H1 (cell line): ENCODE measurements around the gene FAR1. TPM values are rescaled to one million over a fixed set of nuclear protein-coding genes. Genes with fewer than 3 reads are reported as not detected.

Experiments
- CTCF ChIA-PET: fragments of 300-600 bp; sonication (Branson Sonifier 250); formaldehyde crosslinking; loops from one replicate; lab custom pipeline; 2021; ENCODE audit not compliant: partially characterized antibody; lab: Charles Lee
- POLR2A ChIA-PET: fragments of 300-600 bp; sonication (Branson Sonifier 250); formaldehyde crosslinking; loops from one replicate; lab custom pipeline; 2021; ENCODE audit warnings: inconsistent platforms; ENCODE audit not compliant: partially characterized antibody; lab: Charles Lee
- DNase-seq, 2 experiments: peaks; one replicate each; pipeline versions ENCODE4 v3.0.0 to v3.0.0-alpha.2; 2010 to 2022; ENCODE audit warnings: low spot score in 2 of 2, low read depth in 1 of 2, mixed read lengths in 1 of 2
- FAIRE-seq: peaks from 2 replicates; lab custom pipeline; 2011; peaks lifted over from hg19 to GRCh38; lab: Jason Lieb, UNC
- H2AFZ ChIP-seq: 2 replicates; pipeline ENCODE4 v1.8.1; 2012; ENCODE audit warnings: low read length, inconsistent platforms
- H2AK5ac ChIP-seq: 2 replicates; pipeline ENCODE4 v1.6.1; 2013; ENCODE audit warnings: low read depth, low read length
- H2BK120ac ChIP-seq: replicated peaks from 2 replicates; pipeline ENCODE3; 2013; ENCODE audit warnings: low read depth, low read length, inconsistent platforms
- H2BK12ac ChIP-seq: 2 replicates; pipeline ENCODE4 v1.6.1; 2013; ENCODE audit warnings: low read depth, low read length
- H2BK15ac ChIP-seq: 2 replicates; pipeline ENCODE4 v1.6.1; 2013; ENCODE audit warnings: low read length
- H2BK20ac ChIP-seq: 2 replicates; pipeline ENCODE4 v1.6.1; 2013; ENCODE audit warnings: low read length
- H2BK5ac ChIP-seq: 2 replicates; pipeline ENCODE4 v1.6.1; 2013; ENCODE audit warnings: low read depth, low read length
- H3K14ac ChIP-seq: 2 replicates; pipeline ENCODE4 v1.6.1; 2013; ENCODE audit warnings: inconsistent platforms; ENCODE audit not compliant: insufficient read length
- H3K18ac ChIP-seq: 2 replicates; pipeline ENCODE4 v1.6.1; 2013; ENCODE audit warnings: low read length; ENCODE audit errors: extremely low read depth
- H3K23ac ChIP-seq: 2 replicates; pipeline ENCODE4 v1.6.1; 2013; ENCODE audit warnings: inconsistent platforms; ENCODE audit not compliant: insufficient read length
- H3K23me2 ChIP-seq: 2 replicates; pipeline ENCODE4 v1.6.1; 2013; ENCODE audit warnings: low read depth, low read length
- H3K27ac ChIP-seq: 2 replicates; pipeline ENCODE4 v1.6.1; 2011; ENCODE audit warnings: low read depth, low read length, inconsistent platforms
- H3K27me3 ChIP-seq, 4 experiments: replicated peaks in 1 of 4; 1 replicate in 1 of 4; 2 replicates in 3 of 4; pipeline versions ENCODE4 v1.6.1 to v1.8.1; 2011 to 2013; ENCODE audit warnings: low read length in 3 of 4, mild to moderate bottlenecking in 3 of 4, inconsistent platforms in 2 of 4, mixed read lengths in 2 of 4, moderate library complexity in 1 of 4; ENCODE audit not compliant: control insufficient read depth in 3 of 4, insufficient read depth in 3 of 4; ENCODE audit errors: extremely low read depth in 1 of 4
- H3K36me3 ChIP-seq, 4 experiments: 2 replicates each; pipeline versions ENCODE4 v1.6.1 to v1.8.1; 2011 to 2013; ENCODE audit warnings: mild to moderate bottlenecking in 4 of 4, low read length in 3 of 4, moderate library complexity in 2 of 4, control low read depth in 1 of 4, inconsistent platforms in 1 of 4; ENCODE audit not compliant: insufficient read depth in 4 of 4, control insufficient read depth in 2 of 4
- H3K4ac ChIP-seq: replicated peaks from 2 replicates; pipeline ENCODE3; 2013; ENCODE audit warnings: low read length, low read depth, mixed read lengths, inconsistent platforms; ENCODE audit not compliant: insufficient read length
- H3K4me1 ChIP-seq, 4 experiments: replicated peaks in 1 of 4; 1 replicate in 1 of 4; 2 replicates in 3 of 4; pipeline versions ENCODE4 v1.6.1 to v1.8.1; 2011 to 2013; ENCODE audit warnings: low read length in 3 of 4, inconsistent platforms in 2 of 4, mixed read lengths in 1 of 4; ENCODE audit not compliant: insufficient read depth in 4 of 4, control insufficient read depth in 3 of 4
- H3K4me2 ChIP-seq, 2 experiments: 2 replicates each; pipeline versions ENCODE4 v1.6.1 to v1.8.1; 2011 to 2013; ENCODE audit warnings: low read depth in 2 of 2, low read length in 2 of 2, control low read depth in 1 of 2, inconsistent platforms in 1 of 2, mild to moderate bottlenecking in 1 of 2; ENCODE audit not compliant: insufficient read depth in 1 of 2
- H3K4me3 ChIP-seq, 4 experiments: fragments of 200-600, 300-600 bp in 1 of 4; sonication (generic), shearing (Covaris generic), sonication (Bioruptor Twin) in 1 of 4; 2 replicates each; pipeline versions ENCODE4 v1.5.1 to v1.8.1; 2011 to 2016; ENCODE audit warnings: low read length in 4 of 4, low read depth in 3 of 4, control low read depth in 2 of 4, inconsistent platforms in 2 of 4, mild to moderate bottlenecking in 2 of 4, mixed read lengths in 1 of 4, moderate library complexity in 1 of 4; ENCODE audit not compliant: insufficient read depth in 2 of 4; ENCODE audit errors: extremely low read depth in 1 of 4
- H3K56ac ChIP-seq: replicated peaks from 2 replicates; pipeline ENCODE3; 2013; ENCODE audit warnings: low read depth, mild to moderate bottlenecking, mixed read lengths, low read length, inconsistent platforms; ENCODE audit not compliant: insufficient read length
- H3K79me1 ChIP-seq: 2 replicates; pipeline ENCODE4 v1.6.1; 2013; ENCODE audit warnings: low read depth, low read length, control low read depth
- H3K79me2 ChIP-seq, 2 experiments: 2 replicates each; pipeline versions ENCODE4 v1.6.1 to v1.8.1; 2012 to 2013; ENCODE audit warnings: low read length in 2 of 2, mild to moderate bottlenecking in 2 of 2, inconsistent platforms in 1 of 2; ENCODE audit not compliant: insufficient read depth in 2 of 2, control insufficient read depth in 1 of 2
- H3K9ac ChIP-seq, 4 experiments: replicated peaks in 1 of 4; 1 replicate in 1 of 4; 2 replicates in 3 of 4; pipeline versions ENCODE4 v1.6.1 to v1.8.1; 2011 to 2013; ENCODE audit warnings: low read depth in 3 of 4, low read length in 3 of 4, control low read depth in 2 of 4, mild to moderate bottlenecking in 2 of 4, moderate library complexity in 2 of 4, inconsistent platforms in 1 of 4; ENCODE audit errors: extremely low read depth in 1 of 4
- H3K9me3 ChIP-seq, 2 experiments: 2 replicates each; pipeline versions ENCODE4 v1.6.1 to v1.8.1; 2012 to 2013; ENCODE audit warnings: mild to moderate bottlenecking in 2 of 2, moderate library complexity in 2 of 2, control low read depth in 1 of 2, inconsistent platforms in 1 of 2, low read depth in 1 of 2, low read length in 1 of 2, mixed read lengths in 1 of 2; ENCODE audit not compliant: insufficient read depth in 2 of 2
- H4K20me1 ChIP-seq, 2 experiments: replicated peaks in 1 of 2; 2 replicates each; pipeline versions ENCODE3 to v1.8.1; 2011 to 2013; ENCODE audit warnings: inconsistent platforms in 2 of 2, low read length in 2 of 2, mild to moderate bottlenecking in 1 of 2; ENCODE audit not compliant: insufficient read depth in 2 of 2, control insufficient read depth in 1 of 2
- H4K5ac ChIP-seq: 2 replicates; pipeline ENCODE4 v1.6.1; 2013; ENCODE audit warnings: low read length, low read depth, mixed read lengths, inconsistent platforms; ENCODE audit not compliant: insufficient read length
- H4K8ac ChIP-seq: 2 replicates; pipeline ENCODE4 v1.8.0; 2013; ENCODE audit warnings: mild to moderate bottlenecking, moderate library complexity, low read length, inconsistent platforms; ENCODE audit not compliant: insufficient read depth; ENCODE audit errors: extremely low read depth
- H4K91ac ChIP-seq: replicated peaks from 2 replicates; pipeline ENCODE3; 2013; ENCODE audit warnings: low read length, mixed read lengths, inconsistent platforms; ENCODE audit not compliant: insufficient read length
- CEBPB ChIP-seq: IDR thresholded peaks from 2 replicates; pipeline ENCODE4 v1.6.1; 2012; ENCODE audit warnings: low read depth, low read length
- CHD1 ChIP-seq: IDR thresholded peaks from 2 replicates; pipeline ENCODE4 v1.6.1; 2012; ENCODE audit warnings: low read depth, low read length, improper control_type of control experiment
- GABPA ChIP-seq: IDR thresholded peaks from 2 replicates; pipeline ENCODE4 v1.6.1; 2011; ENCODE audit warnings: mild to moderate bottlenecking, low read length, moderate library complexity, borderline replicate concordance; ENCODE audit not compliant: insufficient read depth
- JUND ChIP-seq: IDR thresholded peaks from 2 replicates; pipeline ENCODE4 v1.6.1; 2011; ENCODE audit warnings: mild to moderate bottlenecking, improper control_type of control experiment, low read length
- KDM5A ChIP-seq: fragments of 200-600 bp; IDR thresholded peaks from 2 replicates; pipeline ENCODE4 v1.7.1; 2012; ENCODE audit warnings: mild to moderate bottlenecking, low read length, inconsistent platforms, mixed read lengths
- NRF1 ChIP-seq: IDR thresholded peaks from 2 replicates; pipeline ENCODE4 v1.6.1; 2011; ENCODE audit warnings: mild to moderate bottlenecking, low read depth, low read length, improper control_type of control experiment
- POLR2A ChIP-seq, 2 experiments: IDR thresholded peaks; 1 replicate in 1 of 2; 2 replicates in 1 of 2; pipeline ENCODE4 v1.6.1; 2011; ENCODE audit warnings: low read depth in 2 of 2, low read length in 2 of 2, mild to moderate bottlenecking in 2 of 2; ENCODE audit errors: control extremely low read depth in 1 of 2
- RBBP5 ChIP-seq: IDR thresholded peaks from 2 replicates; pipeline ENCODE4 v1.7.1; 2012; ENCODE audit warnings: low read depth, mild to moderate bottlenecking, inconsistent platforms, low read length, moderate library complexity, borderline replicate concordance
- SIX5 ChIP-seq: IDR thresholded peaks from 2 replicates; pipeline ENCODE4 v1.6.1; 2011; ENCODE audit warnings: mild to moderate bottlenecking, low read depth, low read length
- SP1 ChIP-seq: IDR thresholded peaks from 2 replicates; pipeline ENCODE4 v1.6.1; 2011; ENCODE audit warnings: low read depth, low read length
- SRF ChIP-seq: IDR thresholded peaks from 2 replicates; pipeline ENCODE4 v1.6.1; 2011; ENCODE audit warnings: mild to moderate bottlenecking, low read depth, low read length, moderate library complexity
- SUZ12 ChIP-seq: fragments of 200-600 bp; sonication (generic); IDR thresholded peaks from 2 replicates; pipeline ENCODE4 v1.6.1; 2012; ENCODE audit warnings: mild to moderate bottlenecking, inconsistent platforms, low read length, moderate library complexity, mixed read lengths
- TAF7 ChIP-seq: optimal IDR thresholded peaks from 2 replicates; pipeline ENCODE3; 2011; ENCODE audit warnings: low read depth, mild to moderate bottlenecking, inconsistent platforms, low read length, moderate library complexity, borderline replicate concordance
- TEAD4 ChIP-seq: IDR thresholded peaks from 2 replicates; pipeline ENCODE4 v1.6.1; 2012; ENCODE audit warnings: low read depth, low read length, inconsistent platforms, mixed read lengths
- WGBS, 2 experiments: shearing (Covaris generic) in 1 of 2; methylation state at CpG; one replicate each; pipeline versions ENCODE4 v1.1.6 to v1.1.7; 2013 to 2015; ENCODE audit warnings: low lambda C conversion rate in 2 of 2, mixed read lengths in 2 of 2, inconsistent platforms in 1 of 2, low coverage in 1 of 2, missing lambda C conversion rate in 1 of 2; ENCODE audit not compliant: insufficient replicate concordance in 2 of 2, insufficient coverage in 1 of 2, insufficient read length in 1 of 2; ENCODE audit errors: extremely low coverage in 1 of 2, missing lambda C conversion rate in 1 of 2; 5-methylcytosine and 5-hydroxymethylcytosine counted together
- polyA plus RNA-seq, 7 experiments: library from polyadenylated mRNA; depleted of rRNA in 3 of 7; stranded (reverse) in 5 of 7; unstranded in 2 of 7; fragments of >200 nt in 5 of 7; fragments of 200-250 nt in 2 of 7; gene quantifications; 1 replicate in 5 of 7; 2 replicates in 1 of 7; 4 replicates in 1 of 7; pipeline versions ENCODE4 v1.2.1 to v1.2.3, GENCODE V29; 2011 to 2013; ENCODE audit warnings: missing spikeins in 2 of 7, mixed read lengths in 2 of 7
- total RNA-seq: library from RNA; stranded (reverse); fragmentation: NEBNext Ultra II Directional; extraction: Animal tissue kit (Norgen Biotek cat#: 25700); gene quantifications from 2 replicates; pipeline ENCODE4 v1.2.1, GENCODE V29; 2021
- TF ChIP-seq, protein P1 (sequence below): IDR thresholded peaks from 2 replicates; pipeline ENCODE4 v1.6.1; 2012; ENCODE audit warnings: low read length, inconsistent platforms

FAR1 gene
- total and polyA plus RNA-seq, 2 of the 8 experiments (the other 6 are each of a cell fraction or from before 2014, with no cell fraction given) = 29.7 to 68.5 TPM

DNA sequence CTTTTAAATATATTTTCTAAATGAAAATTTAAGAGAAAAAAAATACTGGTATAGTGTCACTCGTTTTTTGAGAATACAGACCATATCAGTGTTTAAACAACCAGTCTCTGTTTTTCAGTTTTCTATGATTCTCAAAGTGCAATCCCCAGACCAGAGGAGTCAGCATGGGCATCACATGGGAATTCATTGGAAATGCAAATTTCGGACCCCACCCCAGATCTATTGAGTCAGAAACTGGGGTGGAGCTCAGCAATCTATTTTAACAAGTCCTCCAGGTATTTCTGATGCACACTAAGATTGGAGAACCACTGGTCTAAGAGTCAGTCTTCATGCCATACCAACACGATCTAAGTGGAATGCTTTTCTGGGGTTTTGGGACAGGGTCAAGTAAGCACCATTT, 66.1 kb downstream of the FAR1 start:
- Histone ChIP-seq H2BK15ac (no peak overlapping the region), H3K14ac (no peak overlapping the region), H3K4me1 (no peaks in the 10 kb centered on the region), H3K9me3 (no peaks in the 10 kb centered on the region), H3K18ac (no peak overlapping the region), H4K8ac (no peak overlapping the region), H3K4me3 (no peak overlapping the region), H4K91ac (no peak overlapping the region), H3K9ac (no peak overlapping the region), H3K27me3 (no peaks in the 10 kb centered on the region), H2BK5ac (no peak overlapping the region), H4K5ac (no peak overlapping the region), H3K36me3 (peaks cover 0 to 5% (median 0%) of the 10 kb centered on the region in 4 experiments; a peak in 2 of 8 replicates), H3K23ac (no peak overlapping the region), H2BK120ac (no peak overlapping the region), H3K27ac (no peak overlapping the region), H2BK20ac (no peak overlapping the region), H2AK5ac (no peak overlapping the region), H3K23me2 (no peaks in the 10 kb centered on the region), H4K20me1 (no peaks in the 10 kb centered on the region), H3K4ac (no peak overlapping the region), H3K79me2 (no peaks in the 10 kb centered on the region), H3K79me1 (no peaks in the 10 kb centered on the region), H3K4me2 (no peak overlapping the region), H2AFZ (no peak overlapping the region), H2BK12ac (no peak overlapping the region), H3K56ac (no peak overlapping the region)
- ChIA-PET CTCF (no interaction called here), POLR2A (no interaction called here)
- WGBS, 2 experiments = 83% methylated on average over 3 of the region's 3 CpGs; no CpG with 5 or more reads in 1 of the 2 experiments
- no peak for DNase-seq
- no peak for FAIRE-seq
- TF ChIP-seq SUZ12 = no peak
- no peak for TF ChIP-seq CEBPB
- TF ChIP-seq JUND = no peak
- no peak for TF ChIP-seq CHD1
- TF ChIP-seq NRF1 = no peak
- TF ChIP-seq GABPA = no peak
- no peak for TF ChIP-seq SP1
- TF ChIP-seq TEAD4 = no peak
- TF ChIP-seq POLR2A (IDR thresholded peaks at IDR 0.05; ENCODE audit: control extremely low read depth in 1 of 2, low read depth in 2 of 2, low read length in 2 of 2) = no peak
- TF ChIP-seq, protein P1, sequence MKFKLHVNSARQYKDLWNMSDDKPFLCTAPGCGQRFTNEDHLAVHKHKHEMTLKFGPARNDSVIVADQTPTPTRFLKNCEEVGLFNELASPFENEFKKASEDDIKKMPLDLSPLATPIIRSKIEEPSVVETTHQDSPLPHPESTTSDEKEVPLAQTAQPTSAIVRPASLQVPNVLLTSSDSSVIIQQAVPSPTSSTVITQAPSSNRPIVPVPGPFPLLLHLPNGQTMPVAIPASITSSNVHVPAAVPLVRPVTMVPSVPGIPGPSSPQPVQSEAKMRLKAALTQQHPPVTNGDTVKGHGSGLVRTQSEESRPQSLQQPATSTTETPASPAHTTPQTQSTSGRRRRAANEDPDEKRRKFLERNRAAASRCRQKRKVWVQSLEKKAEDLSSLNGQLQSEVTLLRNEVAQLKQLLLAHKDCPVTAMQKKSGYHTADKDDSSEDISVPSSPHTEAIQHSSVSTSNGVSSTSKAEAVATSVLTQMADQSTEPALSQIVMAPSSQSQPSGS = no peak
- no peak for TF ChIP-seq KDM5A
- TF ChIP-seq SIX5 = no peak
- TF ChIP-seq SRF = no peak
- TF ChIP-seq TAF7 = no peak
- no peak for TF ChIP-seq RBBP5
